ACC112 (cell line): Measurements from ENCODE around the gene CYS1.
A peak's percentile ranks its signal among the peaks of the same experiment; 100 is the strongest.
"Not testable (repeated sequence)": the region's sequence is repeated elsewhere in the genome, so short reads cannot be mapped to it uniquely, and the experiment has no call there.

Source experiments
- H2AFZ ChIP-seq: fragments of 200-600 bp; sonication (generic); one replicate; pipeline ENCODE4 v1.6.0; 2017; ENCODE audit warnings: antibody characterized with exemption, low read length; ENCODE audit not compliant: unreplicated experiment
- H3K27ac ChIP-seq: fragments of 200-600 bp; sonication (generic); 2 replicates; pipeline ENCODE4 v1.5.1; 2014; ENCODE audit warnings: low read depth, mild to moderate bottlenecking, antibody characterized with exemption, low read length, moderate library complexity
- H3K27me3 ChIP-seq: fragments of 200-600 bp; sonication (generic); 2 replicates; pipeline ENCODE4 v1.6.1; 2014; ENCODE audit warnings: mild to moderate bottlenecking, antibody characterized with exemption, low read length, moderate library complexity, mixed read lengths; ENCODE audit not compliant: insufficient read depth
- H3K36me3 ChIP-seq: fragments of 200-600 bp; sonication (generic); 2 replicates; pipeline ENCODE4 v1.6.1; 2016; ENCODE audit warnings: mild to moderate bottlenecking, antibody characterized with exemption, low read length, moderate library complexity, mixed read lengths; ENCODE audit not compliant: insufficient read depth
- H3K4me1 ChIP-seq: fragments of 200-600 bp; sonication (generic); one replicate; pipeline ENCODE4 v1.6.1; 2016; ENCODE audit warnings: low read length, mixed read lengths; ENCODE audit not compliant: insufficient read depth, unreplicated experiment, control insufficient read depth
- H3K4me3 ChIP-seq: fragments of 200-600 bp; sonication (generic); 2 replicates; pipeline ENCODE4 v1.5.1; 2014; ENCODE audit warnings: mild to moderate bottlenecking, low read depth, low read length
- H3K79me2 ChIP-seq: fragments of 200-600 bp; sonication (generic); one replicate; pipeline ENCODE4 v1.6.0; 2016; ENCODE audit warnings: low read length; ENCODE audit not compliant: control insufficient read depth, unreplicated experiment, insufficient read depth

Gene CYS1

GRCh38 chr2:10038123-10038522, 42.1 kb downstream of the CYS1 start:
- Histone ChIP-seq H2AFZ (no peak overlapping the region), H3K79me2 (no peaks in the 10 kb centered on the region), H3K27me3 (no peaks in the 10 kb centered on the region), H3K27ac (no peak overlapping the region), H3K4me3 (no peak overlapping the region), H3K4me1 (peaks cover 28% of the 10 kb centered on the region), H3K36me3 (no peaks in the 10 kb centered on the region)

- no peaks in the 10 kb centered on the region for H3K36me3 ChIP-seq
- peak overlapping the region; percentile 11; the same call in 1 of the 2 replicates for H3K4me3 ChIP-seq
- peak overlapping the region; percentile 26 for H2AFZ ChIP-seq
- peak overlapping the region; percentile 60 for H3K27ac ChIP-seq
- H3K27me3 ChIP-seq, result no peaks in the 10 kb centered on the region
- H3K79me2 ChIP-seq, result no peaks in the 10 kb centered on the region
- peaks cover 28% of the 10 kb centered on the region for H3K4me1 ChIP-seq
These were observed 43.9 kb downstream of the CYS1 start for GRCh38 chr2:10036095-10036884.

- H3K4me3 ChIP-seq, result no peak overlapping the region
- no peaks in the 10 kb centered on the region for H3K27me3 ChIP-seq
- no peak overlapping the region for H3K27ac ChIP-seq
- H3K79me2 ChIP-seq, result no peaks in the 10 kb centered on the region
- no peak overlapping the region for H2AFZ ChIP-seq
- peaks cover 28% of the 10 kb centered on the region for H3K4me1 ChIP-seq
- no peaks in the 10 kb centered on the region for H3K36me3 ChIP-seq
These were observed 44.6 kb downstream of the CYS1 start for GRCh38 chr2:10035633-10036032.

GRCh38 chr2:10035053-10035422, 45.2 kb downstream of the CYS1 start:
- H3K4me3 ChIP-seq, result no peak overlapping the region
- H2AFZ ChIP-seq, result no peak overlapping the region
- peaks cover 28% of the 10 kb centered on the region for H3K4me1 ChIP-seq
- no peaks in the 10 kb centered on the region for H3K36me3 ChIP-seq
- no peaks in the 10 kb centered on the region for H3K27me3 ChIP-seq
- no peak overlapping the region for H3K27ac ChIP-seq
- H3K79me2 ChIP-seq, result no peaks in the 10 kb centered on the region

GRCh38 chr2:10034333-10035052, 45.7 kb downstream of the CYS1 start:
- H3K79me2 ChIP-seq, result no peaks in the 10 kb centered on the region
- no peaks in the 10 kb centered on the region for H3K36me3 ChIP-seq
- peaks cover 28% of the 10 kb centered on the region for H3K4me1 ChIP-seq
- no peak overlapping the region for H3K27ac ChIP-seq
- no peaks in the 10 kb centered on the region for H3K27me3 ChIP-seq
- H2AFZ ChIP-seq, result no peak overlapping the region
- no peak overlapping the region for H3K4me3 ChIP-seq

GRCh38 chr2:10033251-10034006, 46.8 kb downstream of the CYS1 start:
- H3K27ac ChIP-seq, result no peak overlapping the region
- H3K27me3 ChIP-seq, result no peaks in the 10 kb centered on the region
- H3K79me2 ChIP-seq, result no peaks in the 10 kb centered on the region
- no peak overlapping the region for H2AFZ ChIP-seq
- peaks cover 29% of the 10 kb centered on the region for H3K4me1 ChIP-seq
- no peak overlapping the region for H3K4me3 ChIP-seq
- no peaks in the 10 kb centered on the region for H3K36me3 ChIP-seq

- Histone ChIP-seq H3K36me3 (no peaks in the 10 kb centered on the region), H3K4me3 (no peak overlapping the region), H3K79me2 (no peaks in the 10 kb centered on the region), H3K27me3 (no peaks in the 10 kb centered on the region), H3K27ac (no peak overlapping the region), H3K4me1 (peaks cover 23% of the 10 kb centered on the region), H2AFZ (no peak overlapping the region)
These were observed 47.5 kb downstream of the CYS1 start for GRCh38 chr2:10032746-10033105.

- H3K79me2 ChIP-seq, result no peaks in the 10 kb centered on the region
- no peaks in the 10 kb centered on the region for H3K27me3 ChIP-seq
- no peaks in the 10 kb centered on the region for H3K36me3 ChIP-seq
- H2AFZ ChIP-seq, result no peak overlapping the region
- H3K27ac ChIP-seq, result no peak overlapping the region
- no peak overlapping the region for H3K4me3 ChIP-seq
- peaks cover 17% of the 10 kb centered on the region for H3K4me1 ChIP-seq
These were observed 48.1 kb downstream of the CYS1 start for GRCh38 chr2:10031886-10032745.

GRCh38 chr2:10030798-10031197, 49.4 kb downstream of the CYS1 start:
- H3K27ac ChIP-seq, H2AFZ ChIP-seq, H3K4me1 ChIP-seq, H3K4me3 ChIP-seq, H3K27me3 ChIP-seq, H3K79me2 ChIP-seq, H3K36me3 ChIP-seq: not testable (repeated sequence)

- H2AFZ ChIP-seq, result no peak overlapping the region
- no peak overlapping the region for H3K27ac ChIP-seq
- no peaks in the 10 kb centered on the region for H3K79me2 ChIP-seq
These were observed 49.9 kb downstream of the CYS1 start for GRCh38 chr2:10030311-10030736.

More at GRCh38 chr2:10030311-10030736, 49.9 kb downstream of the CYS1 start:
- no peaks in the 10 kb centered on the region for H3K36me3 ChIP-seq
- H3K27me3 ChIP-seq, result no peaks in the 10 kb centered on the region
- H3K4me1 ChIP-seq, result peaks cover 3% of the 10 kb centered on the region
- H3K4me3 ChIP-seq, result no peak overlapping the region
